ENCODE measurements around the gene NKX2-3. TPM values are rescaled to one million over a fixed set of nuclear protein-coding genes. Genes with fewer than 3 reads are reported as not detected.

NKX2-3 gene
- total RNA-seq, 1 donor from 2014 or later = 4.4 TPM

- DNase-seq (ENCODE audit: low spot score) = no peak
Measured at GRCh38 chr10:99526861-99527504, 5.8 kb upstream of the NKX2-3 start.

GRCh38 chr10:99527526-99528493 lies 4.9 kb upstream of the NKX2-3 start:
- DNase-seq (ENCODE audit: low spot score) = no peak

DNA sequence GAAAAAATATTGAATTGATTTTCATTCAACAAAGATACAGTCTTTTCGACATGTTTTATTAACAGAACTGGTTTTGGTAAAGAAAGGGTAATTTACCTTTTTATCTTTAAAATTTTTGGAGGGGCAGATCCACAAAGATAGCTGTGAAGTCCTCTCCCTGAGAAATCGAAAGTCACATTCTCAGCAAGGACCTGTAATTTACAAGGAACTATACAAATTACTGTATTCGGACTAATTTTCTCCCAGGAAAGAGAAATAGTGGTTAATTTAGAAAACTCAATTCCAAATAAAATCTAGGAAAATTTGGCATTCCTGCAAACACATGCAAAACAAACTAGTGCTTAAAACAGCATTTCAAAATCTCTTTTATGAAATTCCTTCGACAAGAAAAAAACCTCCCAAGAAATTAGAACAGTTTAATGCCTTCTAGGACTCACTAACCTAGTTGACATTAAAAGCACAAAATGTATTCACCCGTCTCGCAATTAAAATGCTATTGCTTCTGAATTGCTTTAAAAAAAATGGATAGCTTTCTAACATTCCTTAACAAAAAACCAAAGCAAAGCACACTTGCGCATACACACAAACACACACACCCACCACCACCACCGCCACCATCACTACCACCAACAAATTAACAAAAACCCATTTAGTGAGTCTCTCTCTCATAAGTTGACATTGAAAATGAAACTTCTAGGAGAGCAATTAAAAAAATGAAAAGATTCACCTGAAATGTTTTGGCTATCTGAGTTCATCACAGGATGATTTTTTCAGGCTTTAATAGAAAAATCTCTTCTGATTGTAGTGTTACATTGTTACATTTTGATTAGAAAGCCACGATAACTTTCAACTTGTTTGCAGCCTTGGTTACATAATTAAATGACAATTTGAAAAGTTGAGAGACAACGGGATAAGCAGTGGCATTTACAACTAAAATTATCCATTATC lies 4.0 kb upstream of the NKX2-3 start:
- no peak for DNase-seq (ENCODE audit: low spot score)

GRCh38 chr10:99529591-99530107 lies 3.1 kb upstream of the NKX2-3 start:
- no peak for DNase-seq (ENCODE audit: low spot score)

DNA sequence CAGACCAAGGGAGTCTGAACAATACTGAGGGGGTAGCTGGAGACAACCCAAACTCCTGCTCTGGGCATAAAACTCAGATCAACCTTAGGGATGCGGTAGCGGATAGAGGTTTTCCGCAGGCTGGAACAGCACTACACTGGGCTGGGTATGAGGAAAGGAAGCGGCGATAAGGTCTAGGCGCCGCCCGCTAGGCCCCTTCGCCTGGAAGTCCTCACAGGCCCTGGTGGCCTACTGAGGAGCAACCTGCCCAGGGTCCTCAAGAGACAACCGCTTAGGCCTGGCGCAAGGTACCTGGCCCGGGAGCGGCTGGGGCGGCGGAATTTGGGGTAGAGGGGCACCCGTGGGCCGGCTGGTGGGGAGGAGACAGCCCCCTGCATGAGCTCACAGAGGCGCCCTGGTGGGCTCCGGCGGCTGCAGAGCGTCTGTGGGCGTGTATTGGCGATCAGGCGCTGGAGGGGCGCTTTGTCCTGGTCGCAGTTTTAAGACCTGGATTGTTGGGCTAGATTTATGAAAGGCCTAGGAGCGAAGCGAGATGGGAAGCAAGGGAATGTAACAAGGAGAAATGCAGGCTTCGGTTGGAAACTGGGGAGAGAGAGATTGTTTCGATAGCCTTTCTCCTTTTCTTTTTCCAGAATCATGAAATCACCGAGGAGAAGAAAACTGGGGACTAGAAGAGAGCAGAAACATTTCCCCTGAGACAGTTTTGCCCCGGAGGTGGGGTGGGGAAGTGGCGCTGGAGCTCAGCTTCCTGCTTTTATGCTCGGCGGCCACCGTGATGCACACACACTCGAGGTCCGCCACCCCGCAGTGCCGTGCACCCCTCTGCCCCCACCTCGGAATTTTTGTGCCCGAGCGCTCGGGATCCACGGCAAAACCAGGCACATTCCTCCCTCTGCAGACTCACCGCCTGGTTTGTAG lies 2.4 kb upstream of the NKX2-3 start:
- no peak for DNase-seq (ENCODE audit: low spot score)

DNA sequence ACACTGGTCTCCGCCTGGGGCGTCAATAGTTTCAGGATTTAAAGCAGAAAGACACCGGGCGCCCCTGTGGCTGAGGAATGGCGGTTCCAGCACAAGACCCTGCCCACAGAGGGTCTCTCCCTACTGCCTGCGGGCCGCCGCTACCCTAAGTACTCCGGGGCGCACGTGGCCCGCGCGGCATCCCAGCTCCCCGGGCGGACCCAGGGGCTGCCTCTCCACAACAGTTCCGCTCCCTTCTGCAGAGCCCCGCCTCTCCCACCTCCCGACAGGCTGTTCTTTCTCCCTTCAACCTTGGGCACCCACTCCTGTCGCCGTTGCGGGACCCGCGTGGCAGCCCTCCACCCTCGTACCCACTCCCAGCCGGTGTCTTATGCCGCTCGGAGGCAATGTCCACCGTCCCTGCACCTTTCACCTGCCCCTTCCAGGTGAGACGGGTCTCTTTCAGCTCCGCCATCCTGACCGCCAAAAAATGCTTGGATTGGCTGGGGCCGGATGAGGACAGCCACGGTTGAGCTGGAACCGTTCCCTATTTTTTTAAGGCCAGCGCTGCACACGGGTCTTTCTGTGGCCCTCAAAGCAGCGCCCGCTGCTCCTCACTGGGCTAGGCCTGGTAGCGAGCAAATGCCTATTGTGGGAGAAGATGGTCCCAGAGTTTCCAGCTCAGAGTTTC lies 1.6 kb upstream of the NKX2-3 start:
- no peak for DNase-seq (ENCODE audit: low spot score)

DNA sequence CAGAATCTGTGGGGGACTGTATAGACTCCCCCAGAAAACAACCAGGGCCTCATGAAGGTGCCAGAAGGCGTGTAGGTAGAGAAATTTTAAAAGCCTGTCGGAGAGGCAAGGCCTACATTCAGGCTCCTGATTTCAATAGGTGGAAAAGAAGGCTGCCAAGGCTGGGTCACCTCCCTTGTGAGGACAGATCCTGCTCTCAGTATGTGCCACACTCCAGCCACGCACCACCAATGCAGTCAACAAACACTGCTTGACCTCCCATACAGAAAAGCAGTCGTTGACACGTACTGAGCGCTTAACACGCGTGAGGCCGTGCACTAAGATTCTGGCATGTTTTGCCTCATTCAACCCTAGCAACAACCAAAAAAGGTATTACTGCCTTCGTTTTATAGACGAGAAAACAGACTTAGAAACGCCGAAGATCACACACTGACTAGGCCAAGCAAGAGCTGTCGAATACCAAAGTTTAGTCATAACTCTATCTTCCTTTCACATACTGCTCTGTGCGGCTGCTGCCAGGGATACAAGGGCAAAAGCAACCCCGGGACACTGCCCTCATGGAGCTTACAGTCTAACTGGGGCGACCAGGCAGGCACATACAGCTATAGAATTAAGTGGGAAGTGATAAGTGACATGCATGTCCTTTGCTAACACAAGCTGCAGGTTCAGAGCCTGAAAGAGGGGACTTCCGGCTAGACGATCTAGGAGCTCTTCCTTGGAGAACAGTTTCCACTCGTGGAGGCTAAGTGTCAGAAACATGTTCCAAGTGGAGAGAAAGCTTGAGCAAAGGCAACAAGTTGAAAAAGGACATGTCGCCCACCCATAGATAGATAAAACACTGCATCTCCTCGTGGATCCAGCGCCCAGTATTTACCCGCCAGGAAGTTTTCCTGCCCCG lies 797 bp upstream of the NKX2-3 start:
- no peak for DNase-seq (ENCODE audit: low spot score)

DNA sequence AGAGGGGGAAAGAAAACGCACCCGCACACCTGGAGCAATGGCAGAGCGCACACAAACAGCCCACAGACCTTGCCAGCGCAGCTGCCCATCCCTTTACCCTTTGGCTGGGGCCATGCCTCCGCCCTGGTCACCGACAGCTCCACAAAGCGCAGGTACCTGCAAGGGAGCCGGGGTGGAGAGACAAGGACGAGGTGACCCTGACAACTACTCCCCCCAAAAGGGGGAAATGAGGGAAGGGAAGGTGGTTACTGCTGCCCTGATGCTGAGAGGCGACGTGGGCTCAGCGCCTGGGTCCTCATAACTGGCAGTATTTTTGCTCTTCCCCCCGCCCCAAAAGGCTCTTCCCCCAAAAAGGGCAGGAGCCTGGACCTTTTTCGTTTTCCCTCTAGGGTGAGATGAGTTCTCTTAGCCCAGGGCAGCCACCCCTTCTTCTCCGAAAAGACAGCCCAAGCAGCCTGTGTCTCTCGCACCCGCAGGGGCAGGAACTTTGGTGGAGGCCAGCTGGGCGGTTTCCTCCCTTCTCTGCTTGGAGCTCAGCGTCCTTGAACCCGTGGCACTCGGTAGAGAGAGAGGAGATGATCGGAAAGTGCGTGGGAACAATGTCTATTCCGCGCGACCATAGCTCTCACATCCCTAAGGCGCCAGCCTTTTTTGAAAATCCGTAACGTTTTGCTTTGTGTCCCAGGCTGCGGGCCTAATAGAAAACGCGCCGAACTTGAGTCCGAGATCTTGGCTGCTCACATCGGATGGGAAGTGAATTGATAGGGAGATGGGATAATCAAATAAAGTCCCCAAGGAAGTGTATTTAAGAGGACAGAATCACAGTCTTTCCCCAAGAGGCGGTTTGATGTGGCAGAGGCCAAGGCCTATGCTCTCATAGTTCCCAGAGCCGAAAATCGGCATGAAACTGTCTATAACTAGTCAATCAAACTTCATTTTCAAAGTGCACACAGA lies 1.0 kb downstream of the NKX2-3 start:
- DNase-seq (ENCODE audit: low spot score) = no peak

- no peak for DNase-seq (ENCODE audit: low spot score)
Measured at GRCh38 chr10:99534450-99534938, 1.8 kb downstream of the NKX2-3 start.

GRCh38 chr10:99534939-99535763 lies 2.4 kb downstream of the NKX2-3 start:
- no peak for DNase-seq (ENCODE audit: low spot score)

- DNase-seq (ENCODE audit: low spot score) = no peak
Measured at GRCh38 chr10:99535764-99536337, 3.1 kb downstream of the NKX2-3 start.

GRCh38 chr10:99536338-99537085 lies 3.8 kb downstream of the NKX2-3 start:
- DNase-seq (ENCODE audit: low spot score) = no peak

GRCh38 chr10:99537086-99537988 lies 4.6 kb downstream of the NKX2-3 start:
- DNase-seq (ENCODE audit: low spot score) = no peak
